Activated T-helper 2 cell treated with anti-CD3 and anti-CD28 coated beads, Interferon-gamma antibody, Interleukin-2, Interleukin-4, amounts not matched to agents 10 μg/mL and 5 μg/mL and 100 μg/mL, durations not matched to agents 14 hours and 24 hours and 36 hours (primary cell): Measurements from ENCODE around the gene TMEM132E. TPM values are rescaled to one million over a fixed set of nuclear protein-coding genes. Genes with fewer than 3 reads are reported as not detected.

Experiments
- DNase-seq: peaks from one replicate; pipeline ENCODE4 v3.0.0; 2021; ENCODE audit warnings: low spot score
- H3K27ac Mint-ChIP-seq: one replicate; pipeline ENCODE4 v1.8.0; 2021; ENCODE audit warnings: mixed read lengths
- H3K27me3 Mint-ChIP-seq: one replicate; pipeline ENCODE4 v1.8.0; 2021; ENCODE audit warnings: low read depth, mixed read lengths
- H3K36me3 Mint-ChIP-seq: one replicate; pipeline ENCODE4 v1.8.0; 2021; ENCODE audit warnings: low read depth, mixed read lengths
- H3K4me1 Mint-ChIP-seq: one replicate; pipeline ENCODE4 v1.8.0; 2021; ENCODE audit warnings: low read depth, mixed read lengths
- H3K4me3 Mint-ChIP-seq: one replicate; pipeline ENCODE4 v1.8.0; 2021; ENCODE audit warnings: low read depth, mild to moderate bottlenecking, moderate library complexity, mixed read lengths
- H3K9me3 Mint-ChIP-seq: one replicate; pipeline ENCODE4 v1.8.0; 2021; ENCODE audit warnings: mixed read lengths
- intact Hi-C: fragments of 100-400 bp; cut with micrococcal nuclease; formaldehyde crosslinking; loops from one replicate; pipeline ENCODE4 v1.15.1; 2023
- total RNA-seq: library from RNA; stranded (reverse); gene quantifications from 2 replicates; pipeline ENCODE4 v1.2.3, GENCODE V29; 2022

The TMEM132E gene
- total RNA-seq, 1 donor from 2014 or later = not detected

DNA sequence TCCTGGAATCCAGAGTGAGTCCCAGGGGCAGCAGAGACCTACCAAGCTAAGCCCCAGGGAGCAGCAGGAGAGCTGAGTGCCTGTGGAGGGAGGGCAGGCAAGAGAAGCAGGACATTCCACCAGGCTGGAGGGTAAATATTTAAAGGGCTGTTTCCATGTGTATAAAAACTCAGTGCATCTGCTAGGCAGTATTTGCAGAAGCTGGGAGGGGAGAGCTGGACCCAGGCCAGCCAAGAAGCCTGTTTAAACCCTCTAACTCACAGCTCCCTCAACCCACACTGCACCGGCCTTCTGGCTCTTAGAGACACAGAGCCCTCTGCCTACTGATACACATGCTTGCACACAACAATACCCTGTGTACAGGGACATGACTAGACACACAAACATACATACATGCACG lies 22.5 kb upstream of the TMEM132E start:
- Mint-ChIP-seq H3K27ac (no peak overlapping the region), H3K9me3 (no peaks in the 10 kb centered on the region), H3K36me3 (no peaks in the 10 kb centered on the region), H3K4me3 (no peak overlapping the region), H3K4me1 (no peaks in the 10 kb centered on the region), H3K27me3 (peaks cover 8% of the 10 kb centered on the region)
- no peak for DNase-seq
- intact Hi-C loops = no loop called here

DNA sequence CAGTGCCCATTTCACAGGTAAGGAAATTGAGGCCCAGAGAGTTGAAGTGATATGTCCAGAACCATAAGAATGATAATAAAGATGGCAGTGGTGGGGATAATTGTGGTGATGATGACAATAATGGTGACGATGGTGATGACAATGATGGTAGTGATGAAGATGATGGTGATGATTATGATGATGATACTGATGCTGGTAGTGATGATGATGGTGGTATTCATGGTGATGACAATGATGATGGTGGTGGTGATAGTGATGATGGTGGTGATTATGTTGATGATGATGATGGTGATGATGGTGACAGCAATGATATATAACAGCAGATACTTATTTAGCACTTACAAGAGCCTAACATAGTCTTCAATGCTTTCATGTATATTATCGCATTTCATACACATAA lies 18.1 kb upstream of the TMEM132E start:
- Mint-ChIP-seq H3K27me3 (peaks cover 15% of the 10 kb centered on the region), H3K27ac (no peak overlapping the region), H3K4me1 (no peaks in the 10 kb centered on the region), H3K9me3 (no peaks in the 10 kb centered on the region), H3K36me3 (no peaks in the 10 kb centered on the region), H3K4me3 (no peak overlapping the region)
- no peak for DNase-seq
- intact Hi-C loops = no loop called here

DNA sequence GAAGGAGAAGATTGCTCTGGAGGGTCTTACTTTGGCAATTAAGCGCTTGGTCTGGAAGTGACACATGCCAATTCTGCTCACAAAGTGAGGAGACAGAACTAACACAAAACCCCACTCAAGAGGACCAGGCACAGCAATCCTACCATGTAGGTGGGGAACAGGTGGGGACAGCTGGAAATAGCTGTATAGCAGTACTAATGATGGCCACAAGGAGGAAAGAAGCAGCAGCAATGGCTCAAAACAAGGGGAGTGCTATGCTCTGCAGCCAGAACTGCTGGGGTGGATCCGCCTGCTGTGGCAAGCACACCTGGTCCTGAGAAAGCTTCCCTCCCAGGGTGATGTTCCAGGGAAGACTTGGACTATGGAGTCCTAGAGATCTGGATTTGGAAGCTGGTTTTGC lies 17.0 kb upstream of the TMEM132E start:
- Mint-ChIP-seq H3K27me3 (peaks cover 15% of the 10 kb centered on the region), H3K4me3 (no peak overlapping the region), H3K4me1 (no peaks in the 10 kb centered on the region), H3K27ac (no peak overlapping the region), H3K9me3 (no peaks in the 10 kb centered on the region), H3K36me3 (no peaks in the 10 kb centered on the region)
- DNase-seq = no peak
- intact Hi-C loops = no loop called here

DNA sequence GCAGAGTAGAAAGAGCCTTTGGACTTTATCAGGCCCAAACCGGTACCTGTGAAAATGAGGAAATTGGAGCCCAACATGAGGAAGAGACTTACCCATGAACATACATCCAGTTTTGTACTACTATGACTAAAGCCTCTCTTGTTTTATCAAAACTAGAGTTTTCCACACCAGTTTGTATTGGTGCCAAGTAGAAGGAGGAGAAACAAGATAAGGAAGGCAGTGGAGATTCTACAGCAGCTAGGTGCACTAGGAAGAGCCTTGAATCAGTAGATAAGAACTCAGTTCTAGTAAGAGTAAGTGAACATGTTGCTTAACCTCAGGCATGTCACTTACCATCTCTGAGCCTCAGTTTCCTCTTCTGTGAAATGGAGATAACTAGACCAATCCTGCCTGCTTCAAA lies 13.7 kb upstream of the TMEM132E start:
- Mint-ChIP-seq H3K27ac (no peak overlapping the region), H3K9me3 (no peaks in the 10 kb centered on the region), H3K36me3 (no peaks in the 10 kb centered on the region), H3K4me3 (no peak overlapping the region), H3K27me3 (peaks cover 20% of the 10 kb centered on the region), H3K4me1 (no peaks in the 10 kb centered on the region)
- DNase-seq = no peak
- intact Hi-C loops = no loop called here

DNA sequence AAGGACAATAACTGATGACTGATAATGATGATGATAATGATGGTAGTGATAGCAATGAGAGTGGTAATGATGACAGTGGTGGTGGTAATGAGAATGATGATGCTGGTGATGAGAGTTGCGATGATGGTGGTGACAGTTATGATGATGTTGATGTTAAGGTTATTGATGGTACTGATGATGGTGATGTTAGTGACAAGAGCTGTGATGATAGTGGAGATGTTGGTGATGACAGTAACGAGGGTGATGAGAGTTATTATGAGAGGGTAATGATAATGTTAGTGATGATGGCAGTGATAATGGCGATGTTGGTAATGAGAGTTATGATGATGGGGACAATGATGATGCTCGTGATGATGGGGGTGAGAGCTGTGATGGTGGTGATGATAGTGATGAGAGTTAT lies 13.2 kb upstream of the TMEM132E start:
- H3K36me3 Mint-ChIP-seq = no peaks in the 10 kb centered on the region
- no peaks in the 10 kb centered on the region for H3K4me1 Mint-ChIP-seq
- intact Hi-C loops = no loop called here
- H3K27ac Mint-ChIP-seq = no peak overlapping the region
- no peak for DNase-seq
- H3K4me3 Mint-ChIP-seq = no peak overlapping the region
- no peaks in the 10 kb centered on the region for H3K9me3 Mint-ChIP-seq
- peaks cover 21% of the 10 kb centered on the region for H3K27me3 Mint-ChIP-seq

DNA sequence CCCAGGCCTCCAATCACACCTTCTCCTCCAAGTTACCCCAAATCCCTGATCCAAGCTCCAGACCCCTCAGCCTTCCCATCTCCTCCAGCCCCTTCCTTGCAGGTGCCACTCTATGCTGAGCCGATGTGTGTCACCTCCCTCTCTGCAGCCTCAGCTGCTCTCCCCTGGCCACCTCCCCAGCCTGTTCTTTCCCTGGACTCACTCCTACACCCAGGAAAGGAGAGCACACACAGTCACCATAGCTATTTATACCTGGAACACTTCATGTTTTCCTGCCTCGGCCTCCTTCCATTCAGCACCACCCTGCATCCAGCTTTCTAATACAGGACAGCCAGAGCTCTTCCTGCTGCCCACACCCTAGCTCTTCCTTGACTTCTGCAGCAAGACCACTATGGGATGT lies 12.5 kb upstream of the TMEM132E start:
- no peaks in the 10 kb centered on the region for H3K36me3 Mint-ChIP-seq
- H3K27ac Mint-ChIP-seq = no peak overlapping the region
- H3K27me3 Mint-ChIP-seq = peaks cover 21% of the 10 kb centered on the region
- H3K4me3 Mint-ChIP-seq = no peak overlapping the region
- no peaks in the 10 kb centered on the region for H3K9me3 Mint-ChIP-seq
- no peak for DNase-seq
- no peaks in the 10 kb centered on the region for H3K4me1 Mint-ChIP-seq
- intact Hi-C loops = no loop called here

DNA sequence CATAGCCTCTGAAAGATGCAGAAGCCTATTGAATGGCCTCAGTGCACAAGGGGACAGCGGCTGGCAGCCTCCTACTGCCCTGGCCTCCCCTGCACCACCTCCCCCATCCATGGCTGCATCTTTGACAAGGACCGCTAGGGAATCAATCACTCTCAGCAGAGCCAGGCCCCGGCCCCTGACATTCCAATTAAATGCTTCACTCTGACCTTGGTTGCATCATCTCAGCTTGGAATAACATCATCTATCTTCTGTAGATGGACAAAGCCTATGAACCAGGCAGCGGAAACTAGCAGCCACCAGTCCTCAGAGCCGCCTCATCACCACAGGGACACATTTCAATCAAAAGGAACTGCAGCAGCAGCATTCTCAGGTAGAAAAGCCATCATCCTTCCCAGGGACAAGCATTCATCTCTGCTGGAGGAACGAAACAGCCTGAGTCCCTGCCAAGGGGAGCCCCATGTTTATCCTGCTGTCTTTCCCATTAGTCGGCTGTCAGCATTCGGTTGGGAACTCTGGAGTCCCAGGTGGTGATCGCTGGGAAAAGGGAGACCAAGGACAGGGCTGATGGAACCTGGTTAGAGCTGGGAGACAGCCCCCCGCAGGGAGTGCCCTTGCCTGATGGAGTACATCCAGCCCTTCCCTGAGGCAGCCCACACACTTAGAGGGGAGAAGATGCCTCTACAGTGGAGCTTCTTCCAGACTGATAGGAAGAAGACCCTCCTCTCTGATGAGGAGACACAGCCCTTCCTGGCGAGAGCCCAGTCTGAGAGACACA lies 11.5 kb upstream of the TMEM132E start:
- no peaks in the 10 kb centered on the region for H3K36me3 Mint-ChIP-seq
- H3K4me1 Mint-ChIP-seq = no peaks in the 10 kb centered on the region
- peaks cover 31% of the 10 kb centered on the region for H3K27me3 Mint-ChIP-seq
- no peaks in the 10 kb centered on the region for H3K9me3 Mint-ChIP-seq
- H3K4me3 Mint-ChIP-seq = no peak overlapping the region
- H3K27ac Mint-ChIP-seq = no peak overlapping the region
- DNase-seq = no peak
- intact Hi-C loops = no loop called here

DNA sequence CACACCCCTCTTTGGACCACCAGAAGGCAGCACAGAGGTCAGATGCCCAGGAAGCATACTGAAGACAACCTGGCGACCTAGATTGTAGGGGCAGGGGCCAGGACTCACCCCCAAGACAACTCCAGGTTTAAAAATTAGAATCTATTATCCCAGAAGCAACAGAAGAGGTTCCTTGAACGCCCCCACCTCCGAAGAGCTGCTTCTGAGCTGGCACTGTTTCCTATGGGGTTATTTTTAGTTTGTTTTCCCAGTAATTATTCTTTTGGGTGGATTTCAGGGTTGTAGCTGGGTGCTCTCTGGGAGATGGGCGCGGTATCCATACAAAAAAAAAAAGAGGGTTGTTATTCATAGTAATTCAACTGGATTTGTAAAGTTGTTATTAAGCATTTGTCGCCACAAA lies 10.4 kb upstream of the TMEM132E start:
- intact Hi-C loops = no loop called here
- Mint-ChIP-seq H3K27me3 (peaks cover 29% of the 10 kb centered on the region), H3K27ac (no peak overlapping the region), H3K4me1 (no peaks in the 10 kb centered on the region), H3K4me3 (no peak overlapping the region), H3K9me3 (no peaks in the 10 kb centered on the region), H3K36me3 (no peaks in the 10 kb centered on the region)
- no peak for DNase-seq

DNA sequence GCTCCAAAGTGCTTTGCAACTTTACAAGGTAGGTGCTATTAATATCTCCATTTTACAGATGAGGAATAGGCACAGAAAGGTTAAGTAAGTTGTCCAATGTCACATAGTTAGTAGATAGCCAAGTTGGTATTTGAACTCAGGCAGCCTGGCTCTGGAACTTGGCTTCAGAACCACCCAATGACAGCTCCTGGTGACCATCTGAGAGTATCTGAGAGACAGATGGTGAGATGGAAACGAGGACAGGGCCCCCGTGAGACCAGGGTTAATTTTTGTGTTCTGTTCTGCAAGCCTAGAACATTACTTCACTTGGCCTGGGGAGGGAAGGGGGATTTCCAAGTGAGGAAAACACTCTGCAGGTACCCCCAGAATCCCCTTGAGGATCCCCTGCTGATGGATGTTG lies 9.8 kb upstream of the TMEM132E start:
- no peaks in the 10 kb centered on the region for H3K36me3 Mint-ChIP-seq
- no peaks in the 10 kb centered on the region for H3K9me3 Mint-ChIP-seq
- H3K4me3 Mint-ChIP-seq = no peak overlapping the region
- peaks cover 31% of the 10 kb centered on the region for H3K27me3 Mint-ChIP-seq
- no peak for DNase-seq
- no peaks in the 10 kb centered on the region for H3K4me1 Mint-ChIP-seq
- no peak overlapping the region for H3K27ac Mint-ChIP-seq
- intact Hi-C loops = no loop called here

DNA sequence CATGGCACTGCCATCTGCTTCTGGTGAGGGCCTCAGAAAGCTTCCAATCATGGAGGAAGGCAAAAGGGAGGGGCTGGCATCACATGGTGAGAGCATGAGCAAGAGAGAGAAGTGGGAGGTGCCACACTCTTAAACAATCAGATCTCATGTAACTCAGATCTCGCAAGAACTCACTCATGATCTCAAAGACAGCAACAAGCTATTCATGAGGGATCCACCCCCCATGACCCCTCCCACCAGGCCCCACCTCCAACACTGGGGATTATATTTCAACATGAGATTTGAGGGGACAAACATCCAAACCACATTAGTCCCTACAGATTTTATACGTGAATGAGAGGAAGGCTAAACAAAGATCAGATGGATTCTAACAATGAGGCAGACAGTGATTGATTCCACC lies 8.9 kb upstream of the TMEM132E start:
- no peaks in the 10 kb centered on the region for H3K9me3 Mint-ChIP-seq
- intact Hi-C loops = no loop called here
- no peak overlapping the region for H3K4me3 Mint-ChIP-seq
- no peaks in the 10 kb centered on the region for H3K36me3 Mint-ChIP-seq
- peaks cover 37% of the 10 kb centered on the region for H3K27me3 Mint-ChIP-seq
- no peaks in the 10 kb centered on the region for H3K4me1 Mint-ChIP-seq
- H3K27ac Mint-ChIP-seq = no peak overlapping the region
- no peak for DNase-seq

DNA sequence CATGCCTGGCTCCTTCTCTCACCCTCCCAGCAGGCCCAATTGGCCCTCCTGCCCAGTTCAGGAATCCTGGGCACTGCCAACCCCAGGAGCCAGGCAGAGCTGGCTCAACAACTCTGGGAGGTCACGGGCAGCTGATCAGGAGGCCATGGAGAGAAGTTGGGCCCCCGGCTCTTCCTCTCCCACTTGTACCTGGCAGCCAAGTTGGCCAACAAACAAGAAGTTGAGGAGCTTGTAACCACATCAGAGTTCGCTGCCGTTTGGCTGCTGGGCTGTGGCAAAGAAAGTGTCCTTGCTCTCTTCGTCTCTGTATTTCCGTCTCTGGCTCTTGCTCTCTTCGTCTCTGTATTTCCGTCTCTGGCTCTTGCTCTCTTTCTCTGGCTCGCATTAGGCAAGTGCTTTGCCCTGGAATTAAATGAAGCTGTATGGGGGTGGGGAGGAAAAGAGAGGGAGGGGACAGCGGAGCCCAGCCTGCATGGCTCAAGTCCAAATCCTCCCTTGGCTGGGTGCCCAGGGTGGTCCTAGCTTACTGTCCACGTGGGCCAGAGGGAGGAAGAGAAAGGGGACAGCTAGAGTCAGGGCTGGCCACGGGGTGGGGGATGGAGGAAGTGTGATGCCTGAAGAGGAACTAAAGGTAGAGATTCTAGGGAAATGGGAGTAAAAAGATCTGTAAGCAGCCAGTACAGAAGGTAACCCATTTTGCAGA lies 7.8 kb upstream of the TMEM132E start:
- intact Hi-C loops = no loop called here
- H3K36me3 Mint-ChIP-seq = no peaks in the 10 kb centered on the region
- H3K27me3 Mint-ChIP-seq = peaks cover 46% of the 10 kb centered on the region
- no peak overlapping the region for H3K4me3 Mint-ChIP-seq
- no peaks in the 10 kb centered on the region for H3K4me1 Mint-ChIP-seq
- DNase-seq = no peak
- H3K9me3 Mint-ChIP-seq = no peaks in the 10 kb centered on the region
- no peak overlapping the region for H3K27ac Mint-ChIP-seq

DNA sequence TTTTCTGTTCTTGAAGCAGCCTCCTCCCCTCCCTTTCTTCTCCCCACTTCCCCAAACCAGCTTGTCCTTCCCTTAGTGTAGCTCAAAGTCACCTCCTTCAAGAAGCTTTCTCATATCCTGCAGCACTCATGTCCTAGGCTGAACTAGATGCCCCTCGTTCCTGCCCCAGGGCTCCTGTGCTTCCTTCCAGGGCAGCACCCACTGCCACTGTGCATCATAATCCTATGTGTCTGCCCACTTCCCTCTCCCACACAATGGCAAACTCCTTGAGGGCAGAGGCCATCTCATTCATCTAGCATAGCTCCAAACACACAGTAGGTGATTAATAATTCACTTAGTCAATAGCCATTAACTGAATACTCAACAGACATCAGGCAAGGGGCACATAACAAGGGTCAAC lies 6.9 kb upstream of the TMEM132E start:
- H3K9me3 Mint-ChIP-seq = no peaks in the 10 kb centered on the region
- no peaks in the 10 kb centered on the region for H3K4me1 Mint-ChIP-seq
- no peak for DNase-seq
- intact Hi-C loops = no loop called here
- H3K36me3 Mint-ChIP-seq = no peaks in the 10 kb centered on the region
- no peak overlapping the region for H3K27ac Mint-ChIP-seq
- H3K27me3 Mint-ChIP-seq = peaks cover 56% of the 10 kb centered on the region
- no peak overlapping the region for H3K4me3 Mint-ChIP-seq

DNA sequence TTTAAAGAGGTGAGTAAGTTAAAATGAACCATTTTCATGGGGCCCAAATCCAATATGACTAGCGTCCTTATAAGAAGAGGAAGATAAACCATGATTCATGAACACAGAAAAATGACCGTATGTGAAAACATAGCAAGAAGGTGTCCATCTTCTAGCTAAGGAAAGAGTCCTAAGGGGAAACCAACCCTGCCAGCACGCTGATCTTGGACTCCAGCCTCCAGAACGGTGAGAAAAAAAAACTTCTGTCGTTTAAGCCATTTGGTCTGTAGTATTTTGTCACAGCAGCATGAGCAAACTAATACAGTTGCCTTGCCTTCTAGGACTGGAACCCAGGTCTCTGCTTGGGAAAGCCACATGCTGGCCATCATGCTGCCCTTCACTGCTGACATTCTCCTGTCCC lies 4.2 kb upstream of the TMEM132E start:
- H3K36me3 Mint-ChIP-seq = no peaks in the 10 kb centered on the region
- intact Hi-C loops = no loop called here
- no peak for DNase-seq

More for the DNA sequence above, 4.2 kb upstream of the TMEM132E start:
- H3K4me1 Mint-ChIP-seq = peaks cover 5% of the 10 kb centered on the region
- no peak overlapping the region for H3K27ac Mint-ChIP-seq
- peaks cover 75% of the 10 kb centered on the region for H3K27me3 Mint-ChIP-seq
- H3K4me3 Mint-ChIP-seq = no peak overlapping the region
- H3K9me3 Mint-ChIP-seq = no peaks in the 10 kb centered on the region
